ENCODE data around the gene SH3PXD2B.

The SH3PXD2B gene

GRCh38 chr5:172454358-172455086 lies at the start of gene SH3PXD2B:
Gene SH3PXD2B, minus strand, starts transcription at chr5:172454525. Its CDS starts 173 bp downstream, at chr5:172454352.
- peak; percentile 89 for DNase-seq

GRCh38 chr5:172502969-172503368 lies 48.6 kb upstream of the SH3PXD2B start:
- no peak for DNase-seq

GRCh38 chr5:172502410-172502809 lies 48.1 kb upstream of the SH3PXD2B start:
- DNase-seq, result no peak

GRCh38 chr5:172501708-172502320 lies 47.5 kb upstream of the SH3PXD2B start:
- no peak for DNase-seq

GRCh38 chr5:172499287-172499686 lies 45.0 kb upstream of the SH3PXD2B start:
- DNase-seq, result no peak

- no peak for DNase-seq
Measured at GRCh38 chr5:172498431-172499129, 44.3 kb upstream of the SH3PXD2B start.

GRCh38 chr5:172497591-172498255 lies 43.4 kb upstream of the SH3PXD2B start:
- DNase-seq, result no peak

GRCh38 chr5:172496671-172497371 lies 42.5 kb upstream of the SH3PXD2B start:
- DNase-seq, result peak; percentile 26

GRCh38 chr5:172494630-172495505 lies 40.5 kb upstream of the SH3PXD2B start:
- DNase-seq, result no peak

GRCh38 chr5:172493906-172494305 lies 39.6 kb upstream of the SH3PXD2B start:
- DNase-seq, result no peak

GRCh38 chr5:172493461-172493860 lies 39.1 kb upstream of the SH3PXD2B start:
- DNase-seq, result no peak

GRCh38 chr5:172493002-172493401 lies 38.7 kb upstream of the SH3PXD2B start:
- no peak for DNase-seq

- no peak for DNase-seq
Measured at GRCh38 chr5:172492097-172492840, 37.9 kb upstream of the SH3PXD2B start.

GRCh38 chr5:172491481-172491880 lies 37.2 kb upstream of the SH3PXD2B start:
- no peak for DNase-seq

- DNase-seq, result no peak
Measured at GRCh38 chr5:172490514-172491461, 36.5 kb upstream of the SH3PXD2B start.

- no peak for DNase-seq
Measured at GRCh38 chr5:172488221-172488620, 33.9 kb upstream of the SH3PXD2B start.

- DNase-seq, result no peak
Measured at GRCh38 chr5:172487671-172488070, 33.3 kb upstream of the SH3PXD2B start.

GRCh38 chr5:172486912-172487311 lies 32.6 kb upstream of the SH3PXD2B start:
- no peak for DNase-seq

GRCh38 chr5:172486451-172486850 lies 32.1 kb upstream of the SH3PXD2B start:
- DNase-seq, result no peak
